Bronchus fibroblast of lung (primary cell): Measurements from ENCODE around the gene NTHL1. TPM values are rescaled to one million over a fixed set of nuclear protein-coding genes. Genes with fewer than 3 reads are reported as not detected.

Source experiments
- total RNA-seq: library from RNA; depleted of rRNA; stranded (reverse); fragments of >200 nt; gene quantifications from 2 replicates; pipeline ENCODE4 v1.2.3, GENCODE V29; 2015

NTHL1 gene
- 49.2 and 53.0 TPM in 2 replicates for total RNA-seq

GRCh38 chr16:2047330-2048115 is at the start of gene NTHL1, which contains the start of gene TSC2:
Gene NTHL1, minus strand, starts transcription at chr16:2047834. Its CDS starts 11 bp downstream, at chr16:2047823.
Gene TSC2, plus strand, starts transcription at chr16:2047985. Its CDS starts 631 bp downstream, at chr16:2048616.

DNA sequence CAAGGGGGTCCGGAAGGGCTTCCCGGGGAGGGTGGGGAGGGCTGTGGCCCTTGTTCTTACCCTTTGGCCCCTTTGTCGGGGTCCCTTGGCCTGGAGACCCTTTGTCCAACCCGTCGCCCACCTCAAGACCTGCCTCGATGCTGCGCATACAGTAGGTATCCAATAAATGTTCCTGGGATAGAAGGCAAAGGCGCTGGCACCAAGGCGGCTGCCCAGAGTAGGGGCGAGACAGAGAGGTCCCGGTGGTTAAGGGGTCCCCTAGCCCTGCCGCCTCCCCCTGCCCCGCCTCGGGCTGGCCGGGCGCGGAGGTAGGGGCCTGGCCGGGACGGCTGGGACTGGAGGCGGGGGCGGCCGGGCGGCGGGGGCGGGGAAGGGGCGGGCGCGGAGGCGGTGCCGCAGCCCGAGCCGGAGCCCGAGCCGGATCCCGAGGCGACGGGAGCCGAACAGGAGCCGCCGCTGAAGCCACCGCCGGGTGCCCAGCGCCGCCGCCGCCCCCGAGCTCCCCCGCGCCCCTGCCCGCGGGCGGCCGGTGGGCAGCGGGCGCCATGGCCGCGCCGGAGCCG is 21.1 kb downstream of the NTHL1 start, which contains the start of gene NHERF2:
NHERF2 (plus strand) TSS at position 442 of the 563 bp plus-strand sequence; CDS start at position 546, 104 bp downstream.

DNA sequence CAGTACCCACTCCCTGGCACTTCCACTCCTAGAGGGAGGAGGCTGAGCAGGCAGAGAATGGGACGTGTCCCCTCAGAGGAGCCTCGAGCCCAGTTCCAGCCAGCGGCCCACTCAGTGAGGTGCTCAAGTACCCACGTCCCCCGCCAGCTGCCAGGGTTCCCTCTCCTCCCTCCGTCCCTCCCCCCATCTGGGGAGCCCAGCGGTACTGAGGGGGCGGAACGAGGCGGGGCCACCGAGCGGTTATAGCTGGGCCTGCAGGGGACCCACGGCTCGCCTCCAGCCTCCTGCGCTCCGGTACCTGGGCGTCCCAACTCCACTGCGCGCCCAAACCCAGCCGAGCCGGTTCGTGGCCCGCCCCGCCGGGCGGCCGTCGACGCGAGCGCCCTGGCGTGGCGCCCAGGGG is 28.1 kb downstream of the NTHL1 start, which contains the start of gene NPW:
NPW (plus strand) TSS at position 268 of the 403 bp plus-strand sequence.

GRCh38 chr16:2009791-2010510 is 37.7 kb downstream of the NTHL1 start, which contains the start of gene ZNF598:
Gene ZNF598, minus strand, starts transcription at chr16:2009821.

Other genes with a start within 250 kb of the NTHL1 start
- gene HAGH, start 221.0 kb downstream of the NTHL1 start, total RNA-seq, result 62.4 and 71.3 TPM in 2 replicates
- gene FAHD1, start 220.6 kb downstream of the NTHL1 start, total RNA-seq, result 33.6 and 52.6 TPM in 2 replicates
- gene MEIOB, start 175.7 kb downstream of the NTHL1 start, total RNA-seq, result 0.30 TPM in 1 of 2 replicates, not detected in the other
- gene HS3ST6, start 129.4 kb downstream of the NTHL1 start, total RNA-seq, result not detected in 2 replicates
- 9.8 and 12.0 TPM in 2 replicates for gene MSRB1, start 104.6 kb downstream of the NTHL1 start, total RNA-seq
- gene RPL3L, start 93.1 kb downstream of the NTHL1 start, total RNA-seq, result not detected in 2 replicates
- gene NDUFB10, start 88.3 kb downstream of the NTHL1 start, total RNA-seq, result 323 and 367 TPM in 2 replicates
- 4,271 and 4,630 TPM in 2 replicates for gene RPS2, start 83.0 kb downstream of the NTHL1 start, total RNA-seq
- not detected in 2 replicates for gene RNF151, start 81.0 kb downstream of the NTHL1 start, total RNA-seq
- gene TBL3, start 75.8 kb downstream of the NTHL1 start, total RNA-seq, result 94.1 and 97.0 TPM in 2 replicates
- not detected in 2 replicates for gene NOXO1, start 66.4 kb downstream of the NTHL1 start, total RNA-seq
- 21.1 and 43.7 TPM in 2 replicates for gene GFER, start 63.6 kb downstream of the NTHL1 start, total RNA-seq
- 4.2 and 8.4 TPM in 2 replicates for gene SYNGR3, start 57.9 kb downstream of the NTHL1 start, total RNA-seq
- gene ZNF598, start 38.0 kb downstream of the NTHL1 start, total RNA-seq, result 44.0 and 45.6 TPM in 2 replicates
- 1.6 and 1.8 TPM in 2 replicates for gene NPW, start 28.0 kb downstream of the NTHL1 start, total RNA-seq
- gene NHERF2, start 20.9 kb downstream of the NTHL1 start, total RNA-seq, result 47.4 and 58.7 TPM in 2 replicates
- gene TSC2, start 151 bp upstream of the NTHL1 start, total RNA-seq, result 36.0 and 55.9 TPM in 2 replicates
- 74.8 and 88.1 TPM in 2 replicates for gene PKD1, start 88.1 kb upstream of the NTHL1 start, total RNA-seq
- 1.5 and 3.3 TPM in 2 replicates for gene RAB26, start 100.8 kb upstream of the NTHL1 start, total RNA-seq
- gene TRAF7, start 107.9 kb upstream of the NTHL1 start, total RNA-seq, result 54.0 and 62.0 TPM in 2 replicates
- gene CASKIN1, start 148.8 kb upstream of the NTHL1 start, total RNA-seq, result under 0.01 TPM in 1 of 2 replicates, not detected in the other
- 80.4 and 86.6 TPM in 2 replicates for gene MLST8, start 157.6 kb upstream of the NTHL1 start, total RNA-seq
- 1.3 and 2.7 TPM in 2 replicates for gene BRICD5, start 163.0 kb upstream of the NTHL1 start, total RNA-seq
- gene PGP, start 167.0 kb upstream of the NTHL1 start, total RNA-seq, result 24.5 and 27.1 TPM in 2 replicates
- 22.9 and 25.2 TPM in 2 replicates for gene E4F1, start 175.8 kb upstream of the NTHL1 start, total RNA-seq
- 0.15 and 1.0 TPM in 2 replicates for gene DNASE1L2, start 188.6 kb upstream of the NTHL1 start, total RNA-seq
- 54.3 and 66.3 TPM in 2 replicates for gene ECI1, start 203.8 kb upstream of the NTHL1 start, total RNA-seq
- gene RNPS1, start 220.3 kb upstream of the NTHL1 start, total RNA-seq, result 218 and 221 TPM in 2 replicates